Liver (tissue), 9 donors: ENCODE data around the gene CCSER2. TPM values are rescaled to one million over a fixed set of nuclear protein-coding genes. Genes with fewer than 3 reads are reported as not detected.

Source experiments
- DNase-seq: peaks from one replicate; pipeline ENCODE4 v3.0.0-alpha.2; 2017; ENCODE audit warnings: low spot score
- H3K27ac ChIP-seq, 2 donors: one replicate each; pipeline ENCODE4 v1.7.0; 2013; ENCODE audit warnings: inconsistent platforms in 2 of 2, low read length in 2 of 2, control low read depth in 1 of 2, low read depth in 1 of 2, mild to moderate bottlenecking in 1 of 2
- H3K27me3 ChIP-seq, 4 donors: one replicate each; pipeline versions ENCODE4 v1.6.1 to v1.7.0; 2013; ENCODE audit warnings: low read length in 3 of 4, inconsistent platforms in 1 of 4, mild to moderate bottlenecking in 1 of 4, moderate library complexity in 1 of 4; ENCODE audit not compliant: control insufficient read depth in 4 of 4, insufficient read depth in 4 of 4
- H3K36me3 ChIP-seq, 4 donors: one replicate each; pipeline versions ENCODE4 v1.6.1 to v1.7.0; 2013; ENCODE audit warnings: low read length in 3 of 4, mild to moderate bottlenecking in 3 of 4, low read depth in 1 of 4, moderate library complexity in 1 of 4; ENCODE audit not compliant: control insufficient read depth in 4 of 4, insufficient read depth in 3 of 4
- H3K4me1 ChIP-seq, 4 donors: one replicate each; pipeline versions ENCODE4 v1.6.1 to v1.7.0; 2013; ENCODE audit warnings: low read length in 3 of 4, mild to moderate bottlenecking in 3 of 4, moderate library complexity in 1 of 4; ENCODE audit not compliant: control insufficient read depth in 4 of 4, insufficient read depth in 4 of 4
- H3K4me3 ChIP-seq, 3 donors: one replicate each; pipeline versions ENCODE4 v1.6.1 to v1.7.0; 2013; ENCODE audit warnings: low read length in 3 of 3, control low read depth in 1 of 3, low read depth in 1 of 3, mild to moderate bottlenecking in 1 of 3
- H3K9ac ChIP-seq, 2 donors: one replicate each; pipeline ENCODE4 v1.7.0; 2013; ENCODE audit warnings: low read length in 2 of 2, mild to moderate bottlenecking in 2 of 2, moderate library complexity in 2 of 2, control low read depth in 1 of 2, low read depth in 1 of 2
- H3K9me3 ChIP-seq, 4 donors: one replicate each; pipeline versions ENCODE4 v1.6.1 to v1.7.0; 2013; ENCODE audit warnings: low read length in 3 of 4; ENCODE audit not compliant: control insufficient read depth in 4 of 4
- ATF3 ChIP-seq: IDR thresholded peaks from 2 replicates; pipeline ENCODE4 v1.6.1; 2016; ENCODE audit warnings: antibody characterized with exemption
- CTCF ChIP-seq: fragments of 150-350 bp; IDR thresholded peaks from 2 replicates; pipeline ENCODE4 v1.5.1; 2017; ENCODE audit warnings: improper control_type of control experiment, low read depth, low read length; ENCODE audit not compliant: missing input control
- EGR1 ChIP-seq, 2 donors: IDR thresholded peaks; 2 replicates each; pipeline ENCODE4 v1.6.1; 2016 to 2018; ENCODE audit warnings: antibody characterized with exemption in 2 of 2, low read depth in 2 of 2
- FOXA1 ChIP-seq: IDR thresholded peaks from 2 replicates; pipeline ENCODE4 v1.6.1; 2016; ENCODE audit warnings: antibody characterized with exemption
- FOXA2 ChIP-seq: IDR thresholded peaks from 2 replicates; pipeline ENCODE4 v1.6.1; 2016; ENCODE audit warnings: antibody characterized with exemption
- HNF4A ChIP-seq, 2 donors: conservative IDR thresholded peaks; 2 replicates each; pipeline ENCODE4 v1.6.1; 2016; ENCODE audit warnings: antibody characterized with exemption in 2 of 2, mild to moderate bottlenecking in 2 of 2
- JUND ChIP-seq, 2 donors: IDR thresholded peaks; 2 replicates each; pipeline ENCODE4 v1.6.1; 2016; ENCODE audit warnings: antibody characterized with exemption in 2 of 2
- MAX ChIP-seq: IDR thresholded peaks from 2 replicates; pipeline ENCODE4 v1.6.1; 2016; ENCODE audit warnings: antibody characterized with exemption
- NR2F2 ChIP-seq: IDR thresholded peaks from 2 replicates; pipeline ENCODE4 v1.6.1; 2016; ENCODE audit warnings: antibody characterized with exemption
- RAD21 ChIP-seq, 2 donors: IDR thresholded peaks; 2 replicates each; pipeline ENCODE4 v1.6.1; 2016; ENCODE audit warnings: antibody characterized with exemption in 2 of 2, mild to moderate bottlenecking in 2 of 2
- REST ChIP-seq: IDR thresholded peaks from 2 replicates; pipeline ENCODE4 v1.6.1; 2016; ENCODE audit warnings: antibody characterized with exemption, mild to moderate bottlenecking
- RXRA ChIP-seq, 2 donors: IDR thresholded peaks; 2 replicates each; pipeline ENCODE4 v1.6.1; 2017 to 2018; ENCODE audit warnings: antibody characterized with exemption in 2 of 2, mild to moderate bottlenecking in 1 of 2
- SP1 ChIP-seq: IDR thresholded peaks from 2 replicates; pipeline ENCODE4 v1.6.1; 2018; ENCODE audit warnings: antibody characterized with exemption, mild to moderate bottlenecking
- TAF1 ChIP-seq: conservative IDR thresholded peaks from 2 replicates; pipeline ENCODE4 v1.6.1; 2016; ENCODE audit warnings: antibody characterized with exemption, mild to moderate bottlenecking
- YY1 ChIP-seq: IDR thresholded peaks from 2 replicates; pipeline ENCODE4 v1.6.1; 2016; ENCODE audit warnings: antibody characterized with exemption, mild to moderate bottlenecking
- WGBS: extraction: QIAGEN DNeasy Blood & Tissue Kit; methylation state at CpG from one replicate; pipeline ENCODE4 v1.1.7; 2013; 5-methylcytosine and 5-hydroxymethylcytosine counted together
- polyA plus RNA-seq, 2 donors: library from polyadenylated mRNA; stranded (reverse) in 1 of 2; unstranded in 1 of 2; fragments of 200-250 nt in 1 of 2; fragments of >200 nt in 1 of 2; fragmentation: Nextera tagmentation in 1 of 2; extraction: Ambion mirVana in 1 of 2; gene quantifications; one replicate each; pipeline versions ENCODE4 v1.2.1 to v1.2.3, GENCODE V29; 2013 to 2015
- total RNA-seq, 2 donors: library from RNA; depleted of rRNA; stranded (reverse); fragments of >200 nt; gene quantifications; one replicate each; pipeline ENCODE4 v1.2.3, GENCODE V29; 2014
- donor health status: healthy.
- donor health status: healthy.
- donor health status: healthy.
- donor health status: healthy.
- donor health status: healthy.

CCSER2 gene
- total and polyA plus RNA-seq, 4 donors, result 5.6 to 18.2 (median 12.1) TPM

GRCh38 chr10:84424731-84425167, 96.4 kb downstream of the CCSER2 start:
- H3K9me3 ChIP-seq, result peaks cover 0 to 5% (median 0%) of the 10 kb centered on the region in 4 donors
- H3K9ac ChIP-seq, result peak overlapping the region in 1 of 2 donors; percentile 50
- peaks cover 0 to 2% (median 0%) of the 10 kb centered on the region in 4 donors for H3K4me1 ChIP-seq
- TF ChIP-seq YY1 (peak; percentile 50), ATF3 (no peak)
- H3K36me3 ChIP-seq, result no peaks in the 10 kb centered on the region
- no peak overlapping the region for H3K4me3 ChIP-seq
- WGBS, result 57% methylated on average over 3 of the region's 3 CpGs
- H3K27me3 ChIP-seq, result no peaks in the 10 kb centered on the region
- DNase-seq, result no peak
- H3K27ac ChIP-seq, result no peak overlapping the region

GRCh38 chr10:84427903-84428650, 99.7 kb downstream of the CCSER2 start:
- Histone ChIP-seq H3K4me3 (no peak overlapping the region), H3K36me3 (no peaks in the 10 kb centered on the region), H3K4me1 (peaks cover 0 to 2% (median 0%) of the 10 kb centered on the region in 4 donors), H3K27ac (no peak overlapping the region), H3K9ac (no peak overlapping the region), H3K27me3 (no peaks in the 10 kb centered on the region), H3K9me3 (no peaks in the 10 kb centered on the region)
- DNase-seq, result no peak
- 97% methylated on average over 5 of the region's 5 CpGs for WGBS
- TF ChIP-seq YY1 (no peak), JUND (IDR thresholded peaks at IDR 0.05) (no peak), TAF1 (no peak), FOXA1 (no peak), RAD21 (IDR thresholded peaks at IDR 0.05) (no peak), ATF3 (no peak), CTCF (no peak), NR2F2 (no peak), SP1 (no peak), MAX (no peak), REST (no peak), EGR1 (IDR thresholded peaks at IDR 0.05; ENCODE audit: low read depth in 2 of 2) (no peak), RXRA (IDR thresholded peaks at IDR 0.05) (no peak), HNF4A (conservative IDR thresholded peaks at IDR 0.05) (no peak), FOXA2 (no peak)
